Smooth muscle cell of the brain vasculature (primary cell): ENCODE measurements around the gene C19orf73.
"Not testable (repeated sequence)": the region's sequence is repeated elsewhere in the genome, so short reads cannot be mapped to it uniquely, and the experiment has no call there.

ENCODE experiments used
- DNase-seq: peaks from one replicate; pipeline ENCODE4 v3.0.0-alpha.2; 2012; ENCODE audit warnings: low read depth, low spot score

C19orf73 gene

GRCh38 chr19:49121841-49122240 lies 2.9 kb upstream of the C19orf73 start:
- not testable (repeated sequence) for DNase-seq

DNA sequence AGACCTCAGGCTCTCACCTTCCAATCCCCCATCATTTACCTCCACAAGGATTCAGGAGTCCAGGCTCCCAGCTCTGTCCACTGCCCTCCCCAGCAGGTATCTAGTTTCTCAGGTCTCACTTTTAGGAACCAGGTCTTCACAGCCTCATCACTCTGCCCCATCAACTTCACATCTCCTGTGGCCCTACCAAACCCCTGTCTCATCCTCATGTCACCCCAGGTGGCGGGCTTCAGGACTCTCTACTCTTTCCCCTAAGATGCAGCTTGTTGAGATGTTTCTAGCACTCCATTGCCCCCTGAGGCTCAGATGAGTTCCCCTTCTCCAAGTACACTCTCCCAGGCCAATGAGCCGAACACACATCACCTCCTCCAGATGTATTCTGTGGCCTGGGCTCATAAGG lies 1.9 kb upstream of the C19orf73 start:
- DNase-seq = no peak

GRCh38 chr19:49120325-49120683 lies 1.4 kb upstream of the C19orf73 start:
- no peak for DNase-seq

DNA sequence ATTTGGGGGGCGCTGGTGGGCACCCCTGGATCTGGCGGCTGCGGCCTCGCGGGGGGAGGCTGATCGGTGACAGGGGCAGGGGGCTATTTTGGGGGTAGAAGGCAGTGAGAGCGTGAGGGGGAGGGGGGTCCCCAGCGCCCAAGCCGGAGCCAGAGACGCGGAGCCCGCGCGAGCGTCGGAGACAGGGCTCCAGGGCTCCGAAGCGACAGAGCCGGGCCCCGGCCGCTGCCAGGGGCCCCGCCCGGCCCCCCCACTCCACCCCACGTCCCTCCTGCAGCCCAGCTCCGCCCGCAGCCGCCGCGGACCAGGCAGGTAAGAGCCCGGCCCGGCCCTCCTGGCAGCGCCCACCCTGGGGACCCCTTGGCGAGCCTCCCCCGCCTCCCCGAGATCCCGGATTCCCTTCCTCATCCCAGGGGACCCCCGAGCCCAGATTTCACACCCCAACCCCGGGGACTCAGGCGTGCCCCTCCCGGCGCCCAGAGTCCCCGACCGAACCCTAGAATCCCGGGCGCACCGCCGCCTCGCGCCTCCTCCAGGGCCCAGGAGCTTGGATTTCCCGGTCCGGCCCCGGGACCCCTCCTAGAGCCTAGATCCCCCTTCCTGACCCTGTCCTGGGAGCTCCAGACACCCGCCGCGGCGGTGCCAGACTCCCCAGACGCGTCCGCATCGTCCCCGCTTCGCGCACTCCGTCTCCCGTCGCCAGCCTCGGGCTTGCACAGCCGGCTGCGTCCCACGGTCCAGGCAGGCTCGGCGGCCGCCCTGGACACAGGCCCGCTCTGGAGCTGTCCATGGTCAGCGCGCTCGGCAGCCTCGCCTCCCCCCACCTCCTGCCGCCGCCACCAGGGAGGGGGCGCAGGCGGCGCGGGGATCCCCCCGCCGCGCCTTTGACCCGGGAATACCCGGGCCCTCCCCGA lies 725 bp upstream of the C19orf73 start, which contains the start of gene PPFIA3:
Gene PPFIA3, plus strand, starts transcription at position 134 of the 914 bp plus-strand sequence. CDS start 8,330 bp downstream, outside the sequence.
- DNase-seq = no peak

- no peak for DNase-seq
Observed at GRCh38 chr19:49117677-49118564, 1.0 kb downstream of the C19orf73 start.

DNA sequence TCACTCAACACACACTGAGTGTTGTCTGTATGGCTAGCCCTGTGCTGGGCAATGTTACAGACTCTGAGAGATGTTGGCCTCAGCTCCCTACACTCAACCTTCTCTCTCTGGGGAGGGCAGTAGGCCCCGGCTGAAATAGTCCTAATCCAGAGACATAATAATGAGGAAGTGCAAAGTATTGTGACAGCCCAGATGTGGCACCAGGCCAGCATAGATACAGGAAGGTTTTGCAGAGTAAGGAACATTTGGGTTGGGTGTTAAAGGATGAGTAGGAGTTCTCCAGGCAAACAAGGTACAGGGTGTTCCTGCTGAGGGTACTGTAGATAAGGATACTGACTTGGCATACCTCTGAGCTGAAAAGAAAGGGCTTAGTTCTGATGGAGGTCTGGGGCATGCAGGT lies 2.4 kb downstream of the C19orf73 start:
- no peak for DNase-seq

DNA sequence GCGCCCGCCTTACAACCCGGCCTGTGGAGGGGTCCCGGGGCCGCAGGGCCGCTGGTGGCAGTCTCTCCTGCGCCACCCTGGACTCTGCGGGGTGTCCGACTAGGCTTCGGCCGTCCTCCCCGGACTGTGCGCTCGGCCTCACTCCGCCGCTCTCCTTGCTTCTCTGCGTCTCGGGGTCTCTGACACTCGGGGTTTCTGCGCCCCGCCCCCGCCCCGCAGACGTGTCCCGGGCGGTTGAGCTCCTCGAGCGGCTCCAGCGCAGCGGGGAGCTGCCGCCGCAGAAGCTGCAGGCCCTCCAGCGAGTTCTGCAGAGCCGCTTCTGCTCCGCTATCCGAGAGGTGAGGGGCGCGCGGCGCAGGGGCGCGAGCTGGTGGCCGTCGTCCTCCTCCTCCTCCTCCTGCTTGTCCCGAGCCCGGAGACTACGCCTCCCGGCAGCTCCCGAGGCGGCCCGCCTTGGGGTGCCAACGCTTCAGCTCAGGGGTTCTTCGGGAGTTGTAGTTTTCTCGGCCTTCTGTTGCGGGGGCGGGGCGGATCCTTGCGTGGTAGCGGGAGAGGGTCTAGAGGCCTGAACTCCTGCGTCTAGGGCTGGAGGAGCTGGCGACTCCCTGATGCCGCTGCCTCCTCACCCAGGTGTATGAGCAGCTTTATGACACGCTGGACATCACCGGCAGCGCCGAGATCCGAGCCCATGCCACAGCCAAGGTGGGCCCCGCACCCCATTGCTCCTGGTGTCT lies 4.1 kb downstream of the C19orf73 start:
- DNase-seq = no peak

- DNase-seq = no peak
Observed at GRCh38 chr19:49113762-49114629, 4.9 kb downstream of the C19orf73 start, which contains the start of gene LIN7B. LIN7B (plus strand) TSS chr19:49114370; CDS start chr19:49114405, 35 bp downstream.

DNA sequence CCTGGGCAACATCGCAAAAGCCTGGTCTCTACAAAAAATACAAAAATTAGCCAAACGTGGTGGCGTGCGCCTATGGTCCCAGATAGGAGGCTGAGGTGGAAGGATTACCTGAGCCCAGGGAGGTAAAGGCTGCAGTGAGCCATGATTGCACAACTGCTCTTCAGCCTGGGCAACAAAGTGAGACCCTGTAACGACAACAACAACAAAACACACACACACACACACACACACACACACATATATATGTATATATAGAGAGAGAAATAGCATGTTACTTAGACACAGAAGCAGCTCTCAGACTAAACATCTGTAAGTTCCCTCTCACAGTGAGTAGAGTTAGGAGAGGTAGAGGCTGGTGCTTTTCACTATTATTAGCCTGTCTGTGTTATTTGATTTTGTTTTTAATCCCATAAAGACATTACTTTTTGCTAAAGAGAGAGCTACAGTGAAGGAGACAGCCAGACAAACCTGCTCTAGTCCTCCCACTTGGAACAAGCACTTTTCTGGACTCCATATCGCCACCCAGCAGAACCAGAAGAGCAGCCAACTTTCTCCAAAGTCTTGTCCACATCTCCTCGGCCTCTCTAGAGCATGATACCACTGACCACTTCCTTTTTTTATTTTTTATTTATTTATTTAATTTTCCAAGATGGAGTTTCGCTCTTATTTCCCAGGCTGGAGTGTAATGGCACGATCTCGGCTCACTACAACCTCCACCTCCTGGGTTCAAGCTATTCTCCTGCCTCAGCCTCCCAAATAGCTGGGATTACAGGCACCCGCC lies 7.5 kb downstream of the C19orf73 start:
- DNase-seq = no peak

DNA sequence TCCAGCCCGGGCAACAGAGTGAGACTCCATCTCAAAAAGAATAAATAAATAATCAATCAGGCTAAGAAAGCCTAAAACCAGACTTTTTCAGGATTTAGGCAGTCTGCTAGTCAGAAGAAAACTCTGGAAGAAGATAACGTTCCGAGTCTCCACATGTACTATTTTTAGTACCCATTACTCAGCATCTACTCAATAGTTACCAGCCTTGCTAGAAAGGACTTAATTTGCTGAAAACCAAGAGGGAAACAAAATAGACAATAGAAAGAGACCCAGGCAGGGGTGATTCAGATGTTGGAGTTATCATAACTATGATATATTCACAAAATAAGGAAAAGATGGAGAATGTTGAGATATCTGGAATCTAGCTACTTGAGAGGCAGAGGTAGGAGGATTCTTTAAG lies 8.4 kb downstream of the C19orf73 start:
- DNase-seq = no peak

GRCh38 chr19:49109569-49110233 lies 9.2 kb downstream of the C19orf73 start:
- no peak for DNase-seq

- DNase-seq = no peak
Observed at GRCh38 chr19:49109051-49109450, 9.9 kb downstream of the C19orf73 start.

GRCh38 chr19:49107625-49108459 lies 11.1 kb downstream of the C19orf73 start:
- no peak for DNase-seq

GRCh38 chr19:49106648-49107135 lies 12.3 kb downstream of the C19orf73 start:
- DNase-seq = no peak

DNA sequence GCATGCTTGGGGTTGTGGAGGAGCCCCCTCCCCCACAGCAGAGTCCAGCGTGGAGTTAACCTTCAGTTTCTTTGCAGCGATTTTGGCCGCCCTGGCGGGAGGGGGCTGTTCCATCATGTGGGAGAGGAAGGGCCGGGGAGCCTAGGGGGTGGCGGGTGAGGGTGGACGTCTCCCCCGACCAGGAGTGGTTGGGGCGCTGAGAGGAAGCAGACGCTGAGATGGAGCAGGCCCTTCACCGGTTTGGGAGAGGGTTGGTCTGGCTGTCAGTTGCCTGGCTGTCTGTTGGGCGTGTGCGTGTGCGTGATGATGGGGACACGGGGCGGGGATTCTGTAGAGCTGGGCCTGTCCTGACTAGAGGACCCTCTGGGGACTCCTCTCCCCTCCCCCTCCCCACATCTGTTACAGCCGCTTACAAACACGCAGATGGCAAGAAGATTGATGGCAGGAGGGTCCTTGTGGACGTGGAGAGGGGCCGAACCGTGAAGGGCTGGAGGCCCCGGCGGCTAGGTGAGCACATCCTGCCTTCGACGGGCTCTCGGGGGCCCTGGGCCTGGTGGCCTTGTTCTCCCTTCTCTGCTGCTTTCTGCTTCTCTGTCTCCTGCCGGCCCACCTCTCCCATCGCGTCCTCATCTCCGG lies 14.6 kb downstream of the C19orf73 start:
- DNase-seq = no peak

DNA sequence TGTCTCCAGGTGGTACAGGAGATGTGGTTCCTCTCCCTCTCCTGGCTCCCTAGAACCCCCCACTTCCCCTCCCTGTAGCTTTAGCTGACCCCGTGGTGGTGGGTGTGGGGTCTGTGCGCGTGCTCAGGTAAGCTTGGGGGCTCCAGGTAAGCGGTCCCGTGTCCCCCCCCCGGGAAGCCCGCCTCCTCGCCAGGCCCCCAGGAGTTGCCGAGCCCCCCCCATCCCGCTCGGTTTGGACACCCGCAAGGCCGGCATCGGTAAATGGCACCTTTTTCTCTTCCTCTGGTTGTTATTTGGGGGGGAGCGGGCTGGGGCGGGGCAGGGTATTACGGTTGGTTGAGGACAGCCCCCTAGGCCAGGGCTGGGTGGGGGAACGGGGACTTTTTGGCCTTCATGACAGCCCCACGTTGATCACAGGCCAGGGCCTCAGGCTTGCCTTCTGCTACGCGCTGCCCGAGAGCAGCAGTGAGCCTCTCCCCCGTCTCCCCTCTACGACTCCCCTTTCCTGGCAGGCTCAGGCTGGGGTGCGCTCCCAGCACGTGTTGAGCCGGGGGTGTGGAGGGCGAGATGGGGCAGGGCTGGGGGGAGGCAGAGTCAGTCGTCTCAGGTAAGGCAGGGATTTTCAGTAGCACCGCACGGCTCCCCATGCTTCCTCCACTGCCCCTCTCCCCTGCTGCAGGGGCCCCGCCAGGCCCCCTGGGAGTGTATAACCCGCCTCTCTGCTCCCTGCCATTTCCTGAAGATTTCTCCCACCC lies 15.4 kb downstream of the C19orf73 start:
- no peak for DNase-seq

DNA sequence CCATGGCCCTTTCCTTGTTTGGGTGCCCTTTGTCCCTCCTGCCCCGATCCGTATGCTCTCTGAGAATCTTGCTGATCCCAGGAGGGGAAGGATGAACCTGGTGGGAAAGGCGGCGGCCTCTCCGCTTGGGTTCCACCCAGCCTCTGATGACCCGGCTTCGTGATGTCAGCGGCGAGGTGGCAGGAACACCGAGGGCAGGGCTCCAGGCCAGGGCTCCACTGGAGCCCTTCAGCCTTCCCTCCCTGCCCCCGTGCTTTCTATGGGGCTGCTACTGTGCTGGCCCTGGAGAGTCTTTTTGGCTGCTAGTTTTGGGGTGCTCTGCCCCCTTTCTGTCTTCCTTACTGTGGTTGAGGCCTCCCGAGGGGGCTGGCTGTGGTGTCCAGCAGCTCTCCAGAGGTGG lies 16.6 kb downstream of the C19orf73 start:
- no peak for DNase-seq
